22Rv1 (cell line): Measurements from ENCODE around the gene GREB1.

ENCODE experiments used
- H3K27ac ChIP-seq: fragments of 450-650 bp; 2 replicates; pipeline ENCODE4 v1.5.1; 2017
- ZFX ChIP-seq: fragments of 450-650 bp; IDR thresholded peaks from 2 replicates; pipeline ENCODE4 v1.6.1; 2017; ENCODE audit warnings: antibody characterized with exemption, borderline replicate concordance
- TF ChIP-seq, protein P1 (sequence below): fragments of 450-650 bp; IDR thresholded peaks from 2 replicates; pipeline ENCODE4 v1.5.1; 2017; ENCODE audit warnings: mild to moderate bottlenecking

GREB1 gene

DNA sequence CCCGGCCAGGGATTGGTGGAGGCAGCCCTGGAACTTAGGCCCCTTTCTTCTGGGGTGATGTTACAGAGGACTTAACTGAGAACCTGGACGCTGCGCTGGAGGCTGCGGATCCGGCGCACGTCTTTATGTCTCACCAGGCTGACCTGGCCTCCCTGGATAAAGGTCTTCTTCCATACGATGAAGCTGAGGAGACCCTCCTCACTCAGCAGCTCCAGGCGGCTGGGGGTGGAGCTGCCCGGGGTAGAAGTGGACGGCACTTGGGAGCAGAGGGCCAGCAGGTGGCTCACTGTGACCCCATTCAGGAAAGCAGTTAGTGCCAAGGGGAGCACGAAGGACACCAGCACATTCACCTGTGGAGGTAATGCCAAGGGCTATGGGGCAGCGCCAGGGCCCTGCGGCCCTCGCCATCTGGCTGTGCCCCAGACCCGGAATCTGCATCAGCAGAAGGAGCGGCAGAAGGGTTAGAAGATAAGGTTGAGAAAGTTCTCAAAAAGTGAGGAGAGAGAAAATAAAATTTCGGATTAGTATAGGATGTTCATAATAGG, 128.1 kb downstream of the GREB1 start:
- H3K27ac ChIP-seq = no peak overlapping the region
- TF ChIP-seq, protein P1, sequence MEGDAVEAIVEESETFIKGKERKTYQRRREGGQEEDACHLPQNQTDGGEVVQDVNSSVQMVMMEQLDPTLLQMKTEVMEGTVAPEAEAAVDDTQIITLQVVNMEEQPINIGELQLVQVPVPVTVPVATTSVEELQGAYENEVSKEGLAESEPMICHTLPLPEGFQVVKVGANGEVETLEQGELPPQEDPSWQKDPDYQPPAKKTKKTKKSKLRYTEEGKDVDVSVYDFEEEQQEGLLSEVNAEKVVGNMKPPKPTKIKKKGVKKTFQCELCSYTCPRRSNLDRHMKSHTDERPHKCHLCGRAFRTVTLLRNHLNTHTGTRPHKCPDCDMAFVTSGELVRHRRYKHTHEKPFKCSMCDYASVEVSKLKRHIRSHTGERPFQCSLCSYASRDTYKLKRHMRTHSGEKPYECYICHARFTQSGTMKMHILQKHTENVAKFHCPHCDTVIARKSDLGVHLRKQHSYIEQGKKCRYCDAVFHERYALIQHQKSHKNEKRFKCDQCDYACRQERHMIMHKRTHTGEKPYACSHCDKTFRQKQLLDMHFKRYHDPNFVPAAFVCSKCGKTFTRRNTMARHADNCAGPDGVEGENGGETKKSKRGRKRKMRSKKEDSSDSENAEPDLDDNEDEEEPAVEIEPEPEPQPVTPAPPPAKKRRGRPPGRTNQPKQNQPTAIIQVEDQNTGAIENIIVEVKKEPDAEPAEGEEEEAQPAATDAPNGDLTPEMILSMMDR = no peak
- no peak for TF ChIP-seq ZFX

DNA sequence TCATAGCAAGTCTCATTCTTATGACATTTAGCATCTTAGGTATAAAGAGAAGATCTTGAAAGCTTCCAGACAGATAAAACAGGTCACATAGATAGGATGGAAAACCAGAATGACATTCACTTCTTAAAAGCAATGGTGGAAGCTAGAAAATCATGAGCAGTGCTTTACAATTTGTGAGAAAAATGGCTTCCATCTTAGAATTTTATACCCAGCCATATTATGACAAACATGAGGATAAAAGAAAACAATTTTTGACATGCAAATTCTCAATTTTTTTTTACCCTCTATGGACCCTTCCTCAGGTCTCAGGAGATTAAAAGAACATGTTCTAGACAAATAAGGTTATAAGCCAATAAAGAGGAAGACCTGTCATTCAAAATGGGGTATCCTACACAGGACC, 129.0 kb downstream of the GREB1 start:
- no peak overlapping the region for H3K27ac ChIP-seq

DNA sequence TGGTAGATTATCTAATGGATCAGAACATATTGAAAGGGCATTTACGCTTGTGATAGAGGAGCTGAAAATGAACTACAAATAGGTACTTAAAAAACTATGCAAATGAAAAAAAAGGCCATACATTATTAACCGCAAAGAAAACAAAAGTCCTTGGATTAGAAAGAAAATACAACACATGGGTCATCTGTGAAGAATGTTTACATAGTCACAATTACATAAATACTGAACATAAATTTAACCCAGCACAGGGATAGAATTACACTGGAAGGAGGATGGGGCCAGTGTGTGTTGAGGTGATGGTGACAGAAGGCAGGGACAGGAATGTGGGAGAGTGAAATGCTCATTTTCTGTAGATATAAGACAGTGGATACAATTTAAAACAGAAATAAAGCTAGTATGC, 129.6 kb downstream of the GREB1 start:
- H3K27ac ChIP-seq = no peak overlapping the region

More for the DNA sequence above, 129.0 kb downstream of the GREB1 start:
- TF ChIP-seq, protein P1 = no peak
- TF ChIP-seq ZFX = no peak

GRCh38 chr2:11665028-11665427, 131.2 kb downstream of the GREB1 start:
- no peak for TF ChIP-seq ZFX
- H3K27ac ChIP-seq = no peak overlapping the region

More for the DNA sequence above, 129.6 kb downstream of the GREB1 start:
- TF ChIP-seq ZFX = no peak
- TF ChIP-seq, protein P1 = no peak

- no peak overlapping the region for H3K27ac ChIP-seq
- TF ChIP-seq ZFX = no peak
- TF ChIP-seq, protein P1 = no peak
Measured at GRCh38 chr2:11665510-11666362, 131.9 kb downstream of the GREB1 start.

GRCh38 chr2:11667194-11667593, 133.3 kb downstream of the GREB1 start:
- H3K27ac ChIP-seq = no peak overlapping the region
- TF ChIP-seq, protein P1 = no peak
- no peak for TF ChIP-seq ZFX

GRCh38 chr2:11667866-11668637, 134.2 kb downstream of the GREB1 start:
- H3K27ac ChIP-seq = no peak overlapping the region
- TF ChIP-seq, protein P1 = no peak
- no peak for TF ChIP-seq ZFX
